CD4-positive, CD25-positive, alpha-beta regulatory T cell (primary cell): ENCODE data around the gene SLC38A3. TPM values are rescaled to one million over a fixed set of nuclear protein-coding genes. Genes with fewer than 3 reads are reported as not detected.

ENCODE experiments used
- ATAC-seq, 2 donors: fragments of 150-1000 bp; cut with Tn5 transposase; one replicate each; pipeline ENCODE4 v1.10.0; 2021; ENCODE audit warnings: low read depth in 2 of 2, moderate number of reproducible peaks in 2 of 2, moderate library complexity in 1 of 2
- DNase-seq, 3 donors: peaks; one replicate each; pipeline versions ENCODE4 v3.0.0 to v3.0.0-alpha.2; 2012 to 2022; ENCODE audit warnings: mixed read lengths in 1 of 3
- H3K27ac ChIP-seq: one replicate; pipeline ENCODE4 v1.7.0; 2013; ENCODE audit warnings: mild to moderate bottlenecking, low read length; ENCODE audit not compliant: insufficient read depth, poor library complexity, severe bottlenecking
- H3K27me3 ChIP-seq: one replicate; pipeline ENCODE4 v1.7.0; 2013; ENCODE audit warnings: low read length; ENCODE audit not compliant: control insufficient read depth, insufficient read depth
- H3K36me3 ChIP-seq: one replicate; pipeline ENCODE4 v1.7.0; 2013; ENCODE audit warnings: mild to moderate bottlenecking, low read length, moderate library complexity; ENCODE audit not compliant: control insufficient read depth, insufficient read depth
- H3K4me1 ChIP-seq: 2 replicates; pipeline ENCODE4 v1.7.0; 2013; ENCODE audit warnings: mild to moderate bottlenecking, low read length; ENCODE audit not compliant: insufficient read depth, control insufficient read depth, poor library complexity, severe bottlenecking
- H3K4me3 ChIP-seq: one replicate; pipeline ENCODE4 v1.7.0; 2013; ENCODE audit warnings: low read depth, mild to moderate bottlenecking, low read length, moderate library complexity
- H3K9me3 ChIP-seq, 2 experiments: 1 replicate in 1 of 2; 2 replicates in 1 of 2; pipeline ENCODE4 v1.7.0; 2013; ENCODE audit warnings: low read length in 2 of 2, mild to moderate bottlenecking in 1 of 2, moderate library complexity in 1 of 2; ENCODE audit not compliant: control insufficient read depth in 2 of 2
- H3K27ac Mint-ChIP-seq, 3 donors: one replicate each; pipeline ENCODE4 v1.8.0; 2020 to 2022; ENCODE audit warnings: mild to moderate bottlenecking in 3 of 3, mixed read lengths in 3 of 3, moderate library complexity in 2 of 3
- H3K27me3 Mint-ChIP-seq: one replicate; pipeline ENCODE4 v1.8.0; 2022; ENCODE audit warnings: mild to moderate bottlenecking, mixed read lengths
- H3K36me3 Mint-ChIP-seq: one replicate; pipeline ENCODE4 v1.8.0; 2020; ENCODE audit warnings: mixed read lengths
- H3K4me1 Mint-ChIP-seq, 4 donors: one replicate each; pipeline ENCODE4 v1.8.0; 2020 to 2022; ENCODE audit warnings: mixed read lengths in 4 of 4, mild to moderate bottlenecking in 1 of 4
- H3K4me3 Mint-ChIP-seq, 4 donors: one replicate each; pipeline ENCODE4 v1.8.0; 2020 to 2022; ENCODE audit warnings: mild to moderate bottlenecking in 4 of 4, mixed read lengths in 4 of 4, moderate library complexity in 3 of 4
- H3K9me3 Mint-ChIP-seq, 7 donors: one replicate each; pipeline ENCODE4 v1.8.0; 2020 to 2022; ENCODE audit warnings: mixed read lengths in 7 of 7, mild to moderate bottlenecking in 3 of 7, moderate library complexity in 2 of 7
- polyA plus RNA-seq, 4 donors: library from polyadenylated mRNA; unstranded; fragments of 300-500 nt; fragmentation: Illumina TruSeq; gene quantifications; one replicate each; pipeline ENCODE4 v1.2.3, GENCODE V29; 2021
- total RNA-seq: library from RNA; stranded (reverse); gene quantifications from one replicate; pipeline ENCODE4 v1.2.3, GENCODE V29; 2022

Gene SLC38A3
- total and polyA plus RNA-seq, 5 donors from 2014 or later: not detected

DNA sequence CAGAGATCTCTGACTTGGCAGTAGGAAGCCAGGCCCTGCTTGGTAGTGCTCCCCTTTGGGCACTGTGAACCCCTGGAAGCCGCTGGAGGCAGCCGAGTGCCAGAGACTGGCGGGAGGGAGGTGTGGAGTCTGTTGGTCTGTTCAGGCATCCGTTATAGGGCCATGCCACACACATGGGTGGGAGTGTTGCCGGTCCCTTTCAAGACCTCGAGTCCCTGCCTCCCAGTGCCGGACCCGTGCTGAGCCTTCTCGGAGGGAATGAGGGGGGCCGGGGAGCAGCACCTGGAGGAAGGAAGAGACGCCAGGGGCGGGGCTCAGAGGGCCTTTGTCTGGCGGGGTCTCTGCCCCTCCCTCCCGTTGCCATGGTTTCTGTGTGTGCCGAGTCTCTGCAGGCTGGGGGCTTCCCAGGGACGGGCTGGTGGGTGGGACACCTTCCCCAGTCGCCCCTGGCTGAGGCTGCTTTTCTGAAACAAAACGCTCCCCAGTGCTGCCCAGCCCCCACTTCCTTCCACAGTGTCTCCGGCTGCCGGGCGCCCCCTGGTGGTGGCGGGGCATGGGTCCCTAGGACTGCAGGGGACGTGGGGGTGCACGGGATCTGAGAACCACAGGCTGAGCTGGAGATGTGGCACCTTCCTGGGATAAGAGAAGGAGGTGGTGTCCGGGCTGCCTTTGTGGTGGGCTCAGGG is 40.9 kb downstream of the SLC38A3 start:
- Histone ChIP-seq H3K27ac (peak overlapping the region; percentile 90), H3K27me3 (no peaks in the 10 kb centered on the region), H3K36me3 (peaks cover 19% of the 10 kb centered on the region), H3K4me3 (peak overlapping the region; percentile 57), H3K9me3 (no peaks in the 10 kb centered on the region), H3K4me1 (peaks cover 99% of the 10 kb centered on the region)
- Mint-ChIP-seq H3K9me3 (peaks cover 0 to 2% (median 0%) of the 10 kb centered on the region in 7 donors), H3K27ac (peak overlapping the region; percentile 71 to 94 (median 87)), H3K27me3 (peaks cover 6% of the 10 kb centered on the region), H3K4me3 (peak overlapping the region; percentile 79 to 86 (median 85)), H3K36me3 (peaks cover 6% of the 10 kb centered on the region), H3K4me1 (peaks cover 6 to 90% (median 46%) of the 10 kb centered on the region in 4 donors)
- ATAC-seq (peak; percentile 83 to 86), DNase-seq (peak; percentile 91 to 92 (median 92))

DNA sequence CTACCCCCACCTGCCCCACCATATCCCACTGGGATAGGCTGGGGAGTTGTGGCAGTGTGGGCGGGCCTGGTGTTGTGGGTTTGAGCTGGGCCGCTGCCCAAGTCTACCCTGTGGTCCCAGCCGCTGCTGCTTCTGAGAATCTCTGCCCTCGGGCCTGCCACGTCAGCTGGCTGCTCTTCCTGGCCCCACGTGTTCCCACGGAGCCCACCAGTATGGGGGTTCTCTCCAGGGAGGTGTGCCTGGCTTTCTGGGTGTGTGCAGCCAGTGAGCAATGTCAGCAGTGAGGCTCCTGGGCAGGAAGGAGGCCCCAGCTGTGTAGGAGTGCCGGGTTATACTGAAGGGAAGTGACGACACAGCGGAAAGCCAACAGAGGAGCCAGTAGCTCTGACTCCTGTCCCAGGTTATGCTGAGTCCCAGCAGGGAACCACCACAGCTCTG is 41.5 kb downstream of the SLC38A3 start:
- peaks cover 99% of the 10 kb centered on the region for H3K4me1 ChIP-seq
- H3K27me3 Mint-ChIP-seq: peaks cover 6% of the 10 kb centered on the region
- H3K36me3 ChIP-seq: peaks cover 19% of the 10 kb centered on the region
- peaks cover 11% of the 10 kb centered on the region for H3K36me3 Mint-ChIP-seq
- H3K9me3 Mint-ChIP-seq: peaks cover 0 to 2% (median 0%) of the 10 kb centered on the region in 7 donors
- no peaks in the 10 kb centered on the region for H3K9me3 ChIP-seq
- DNase-seq (peak; percentile 71 to 92 (median 84)), ATAC-seq (peak; percentile 86 to 90)
- peak overlapping the region; percentile 90 for H3K27ac ChIP-seq
- peak overlapping the region; percentile 79 to 86 (median 85) for H3K4me3 Mint-ChIP-seq
- H3K27me3 ChIP-seq: no peaks in the 10 kb centered on the region
- H3K4me1 Mint-ChIP-seq: peaks cover 6 to 90% (median 45%) of the 10 kb centered on the region in 4 donors
- H3K4me3 ChIP-seq: peak overlapping the region; percentile 47
- peak overlapping the region; percentile 87 to 94 (median 91) for H3K27ac Mint-ChIP-seq

- ATAC-seq: no peak
- Mint-ChIP-seq H3K27ac (peak overlapping the region in 1 of 3 donors; percentile 59), H3K4me3 (no peak overlapping the region), H3K36me3 (peaks cover 11% of the 10 kb centered on the region), H3K27me3 (peaks cover 6% of the 10 kb centered on the region), H3K9me3 (peaks cover 0 to 2% (median 0%) of the 10 kb centered on the region in 7 donors), H3K4me1 (peaks cover 6 to 75% (median 37%) of the 10 kb centered on the region in 4 donors)
- DNase-seq: no peak
- Histone ChIP-seq H3K9me3 (no peaks in the 10 kb centered on the region), H3K36me3 (peaks cover 33% of the 10 kb centered on the region), H3K4me3 (no peak overlapping the region), H3K4me1 (peaks cover 84% of the 10 kb centered on the region), H3K27me3 (no peaks in the 10 kb centered on the region), H3K27ac (peak overlapping the region; percentile 50)
Measured at GRCh38 chr3:50248387-50248786, 43.3 kb downstream of the SLC38A3 start.

- Mint-ChIP-seq H3K9me3 (no peaks in the 10 kb centered on the region), H3K4me3 (peak overlapping the region in 1 of 4 donors; percentile 41), H3K27ac (no peak overlapping the region), H3K27me3 (peaks cover 6% of the 10 kb centered on the region), H3K36me3 (peaks cover 11% of the 10 kb centered on the region), H3K4me1 (peaks cover 6 to 72% (median 32%) of the 10 kb centered on the region in 4 donors)
- no peak for DNase-seq
- Histone ChIP-seq H3K27ac (no peak overlapping the region), H3K9me3 (no peaks in the 10 kb centered on the region), H3K4me1 (peaks cover 76% of the 10 kb centered on the region), H3K4me3 (no peak overlapping the region), H3K36me3 (peaks cover 39% of the 10 kb centered on the region), H3K27me3 (no peaks in the 10 kb centered on the region)
- no peak for ATAC-seq
Measured at GRCh38 chr3:50249457-50249856, 44.4 kb downstream of the SLC38A3 start.

- no peaks in the 10 kb centered on the region for H3K27me3 ChIP-seq
- H3K4me3 ChIP-seq: no peak overlapping the region
- H3K27ac Mint-ChIP-seq: peak overlapping the region in 2 of 3 donors; percentile 59 to 62
- no peaks in the 10 kb centered on the region for H3K9me3 ChIP-seq
- H3K27me3 Mint-ChIP-seq: peaks cover 6% of the 10 kb centered on the region
- peaks cover 48% of the 10 kb centered on the region for H3K36me3 ChIP-seq
- DNase-seq: no peak
- no peak overlapping the region for H3K27ac ChIP-seq
- H3K36me3 Mint-ChIP-seq: peaks cover 11% of the 10 kb centered on the region
- H3K4me3 Mint-ChIP-seq: peak overlapping the region in 2 of 4 donors; percentile 44 to 60
- no peaks in the 10 kb centered on the region for H3K9me3 Mint-ChIP-seq
- H3K4me1 ChIP-seq: peaks cover 66% of the 10 kb centered on the region
- H3K4me1 Mint-ChIP-seq: peaks cover 6 to 62% (median 26%) of the 10 kb centered on the region in 4 donors
- ATAC-seq: no peak
Measured at GRCh38 chr3:50250514-50250913, 45.4 kb downstream of the SLC38A3 start.

- H3K4me3 ChIP-seq: no peak overlapping the region
- Mint-ChIP-seq H3K27me3 (peaks cover 6% of the 10 kb centered on the region), H3K9me3 (no peaks in the 10 kb centered on the region), H3K4me1 (peaks cover 6 to 55% (median 22%) of the 10 kb centered on the region in 4 donors), H3K4me3 (peak overlapping the region in 2 of 4 donors; percentile 60 to 90), H3K27ac (peak overlapping the region in 2 of 3 donors; percentile 51 to 76), H3K36me3 (peaks cover 11% of the 10 kb centered on the region)
- no peak for DNase-seq
- ATAC-seq: no peak
- no peaks in the 10 kb centered on the region for H3K27me3 ChIP-seq
- H3K4me1 ChIP-seq: peaks cover 59% of the 10 kb centered on the region
- peaks cover 53% of the 10 kb centered on the region for H3K36me3 ChIP-seq
- H3K27ac ChIP-seq: no peak overlapping the region
- no peaks in the 10 kb centered on the region for H3K9me3 ChIP-seq
Measured at GRCh38 chr3:50251220-50251619, 46.1 kb downstream of the SLC38A3 start.

DNA sequence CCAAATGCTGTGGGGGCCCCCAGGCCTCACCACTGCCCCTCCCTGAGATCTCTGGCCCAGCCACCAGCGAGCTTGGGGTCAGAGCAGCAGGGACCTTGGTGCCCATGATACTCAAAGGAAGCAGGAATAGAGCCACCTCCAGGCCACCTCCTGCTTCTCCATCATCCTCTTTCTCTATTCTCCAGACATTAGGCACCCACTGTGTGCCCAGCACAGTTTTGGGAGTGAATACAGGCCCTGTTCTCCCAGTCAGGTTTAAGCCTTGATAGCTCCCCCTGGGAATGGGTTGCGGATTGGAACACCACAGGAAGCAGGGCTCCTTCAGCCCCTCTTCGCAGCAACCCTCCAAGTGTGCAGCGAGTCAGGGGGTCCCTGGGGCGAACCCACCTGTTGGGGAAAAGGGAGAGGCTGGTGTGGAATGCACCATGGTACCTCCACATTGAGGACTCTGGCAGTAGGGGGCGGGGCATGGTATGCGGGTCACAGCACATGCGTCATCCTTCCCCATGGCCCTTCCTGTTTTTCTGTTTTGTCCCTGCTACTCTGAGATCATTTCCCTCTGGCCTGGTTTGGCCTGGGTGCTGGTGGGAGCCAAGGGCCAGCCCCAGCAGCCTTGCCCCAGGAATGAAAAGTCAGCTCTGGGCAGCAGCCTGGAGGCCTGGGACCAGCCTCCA is 49.6 kb downstream of the SLC38A3 start:
- H3K36me3 ChIP-seq: peaks cover 67% of the 10 kb centered on the region
- no peak overlapping the region for H3K27ac Mint-ChIP-seq
- peak overlapping the region in 1 of 4 donors; percentile 43 for H3K4me3 Mint-ChIP-seq
- ATAC-seq: no peak
- H3K27me3 Mint-ChIP-seq: no peaks in the 10 kb centered on the region
- H3K27ac ChIP-seq: no peak overlapping the region
- peaks cover 28% of the 10 kb centered on the region for H3K4me1 ChIP-seq
- no peaks in the 10 kb centered on the region for H3K9me3 Mint-ChIP-seq
- no peaks in the 10 kb centered on the region for H3K27me3 ChIP-seq
- no peak for DNase-seq
- H3K4me3 ChIP-seq: no peak overlapping the region
- no peaks in the 10 kb centered on the region for H3K9me3 ChIP-seq
- peaks cover 0 to 38% (median 12%) of the 10 kb centered on the region in 4 donors for H3K4me1 Mint-ChIP-seq
- H3K36me3 Mint-ChIP-seq: peaks cover 16% of the 10 kb centered on the region
